Lower leg skin (tissue), 3 donors: ENCODE measurements around the gene TSHZ2.

Source experiments
- CTCF ChIP-seq, 3 donors: fragments of 450-650 bp; IDR thresholded peaks; one replicate each; pipeline ENCODE4 v1.5.1; 2016; ENCODE audit warnings: antibody characterized with exemption in 3 of 3, mild to moderate bottlenecking in 3 of 3, moderate library complexity in 2 of 3
- POLR2A ChIP-seq, 2 donors: fragments of 450-650 bp; IDR thresholded peaks; one replicate each; pipeline ENCODE4 v1.6.1; 2016 to 2017; ENCODE audit warnings: antibody characterized with exemption in 2 of 2, mild to moderate bottlenecking in 1 of 2, moderate library complexity in 1 of 2

GRCh38 chr20:53138454-53139262, 166.5 kb downstream of the TSHZ2 start:
- TF ChIP-seq CTCF (IDR thresholded peaks at IDR 0.05): no peak
- no peak for TF ChIP-seq POLR2A (IDR thresholded peaks at IDR 0.05)
